Measurements from ENCODE around the gene GJC1. TPM values are rescaled to one million over a fixed set of nuclear protein-coding genes. Genes with fewer than 3 reads are reported as not detected.

Gene GJC1
- total and polyA plus RNA-seq, 9 donors = 19.3 to 35.4 (median 24.1) TPM

- Histone ChIP-seq H3K27me3 (ENCODE audit: control insufficient read depth, insufficient read depth, low read length) (peaks cover 16% of the 10 kb centered on the region), H3K27ac (ENCODE audit: low read length) (peak overlapping the region; percentile 20), H3K4me3 (ENCODE audit: low read length) (peak overlapping the region; percentile 56), H3K9me3 (replicated peaks; ENCODE audit: control insufficient read depth, low read depth, low read length) (no peaks in the 10 kb centered on the region), H3K36me3 (ENCODE audit: control insufficient read depth, insufficient read depth, low read length) (no peaks in the 10 kb centered on the region), H3K4me1 (ENCODE audit: control insufficient read depth, insufficient read depth, low read length) (peaks cover 43% of the 10 kb centered on the region)
- DNase-seq = peak; percentile 86
- 21% methylated on average over 18 of the region's 42 CpGs for WGBS (ENCODE audit: insufficient coverage)
These were observed 55.6 kb downstream of the GJC1 start for GRCh38 chr17:44774271-44775135.

GRCh38 chr17:44773140-44773539, 56.9 kb downstream of the GJC1 start:
- WGBS (ENCODE audit: insufficient coverage) = 66% methylated on average over 5 of the region's 6 CpGs
- Histone ChIP-seq H3K4me1 (ENCODE audit: control insufficient read depth, insufficient read depth, low read length) (peaks cover 36% of the 10 kb centered on the region), H3K27me3 (ENCODE audit: control insufficient read depth, insufficient read depth, low read length) (peaks cover 16% of the 10 kb centered on the region), H3K4me3 (ENCODE audit: low read length) (no peak overlapping the region), H3K36me3 (ENCODE audit: control insufficient read depth, insufficient read depth, low read length) (no peaks in the 10 kb centered on the region), H3K9me3 (replicated peaks; ENCODE audit: control insufficient read depth, low read depth, low read length) (no peaks in the 10 kb centered on the region), H3K27ac (ENCODE audit: low read length) (no peak overlapping the region)
- no peak for DNase-seq

GRCh38 chr17:44772308-44773045, 57.6 kb downstream of the GJC1 start:
- DNase-seq = no peak
- Histone ChIP-seq H3K27me3 (ENCODE audit: control insufficient read depth, insufficient read depth, low read length) (peaks cover 12% of the 10 kb centered on the region), H3K27ac (ENCODE audit: low read length) (no peak overlapping the region), H3K4me1 (ENCODE audit: control insufficient read depth, insufficient read depth, low read length) (peaks cover 36% of the 10 kb centered on the region), H3K9me3 (replicated peaks; ENCODE audit: control insufficient read depth, low read depth, low read length) (no peaks in the 10 kb centered on the region), H3K36me3 (ENCODE audit: control insufficient read depth, insufficient read depth, low read length) (no peaks in the 10 kb centered on the region), H3K4me3 (ENCODE audit: low read length) (no peak overlapping the region)
- WGBS (ENCODE audit: insufficient coverage) = 56% methylated on average over 13 of the region's 21 CpGs

GRCh38 chr17:44770166-44770925, 59.7 kb downstream of the GJC1 start:
- 30% methylated on average over 2 of the region's 11 CpGs for WGBS (ENCODE audit: insufficient coverage)
- Histone ChIP-seq H3K27me3 (ENCODE audit: control insufficient read depth, insufficient read depth, low read length) (peaks cover 7% of the 10 kb centered on the region), H3K9me3 (replicated peaks; ENCODE audit: control insufficient read depth, low read depth, low read length) (no peaks in the 10 kb centered on the region), H3K36me3 (ENCODE audit: control insufficient read depth, insufficient read depth, low read length) (no peaks in the 10 kb centered on the region), H3K4me3 (ENCODE audit: low read length) (no peak overlapping the region), H3K27ac (ENCODE audit: low read length) (no peak overlapping the region), H3K4me1 (ENCODE audit: control insufficient read depth, insufficient read depth, low read length) (peaks cover 36% of the 10 kb centered on the region)
- DNase-seq = no peak

- no peaks in the 10 kb centered on the region for H3K36me3 ChIP-seq (ENCODE audit: control insufficient read depth, insufficient read depth, low read length)
- no peaks in the 10 kb centered on the region for H3K9me3 ChIP-seq (replicated peaks; ENCODE audit: control insufficient read depth, low read depth, low read length)
- H3K4me1 ChIP-seq (ENCODE audit: control insufficient read depth, insufficient read depth, low read length) = peaks cover 29% of the 10 kb centered on the region
- no peak overlapping the region for H3K27ac ChIP-seq (ENCODE audit: low read length)
- H3K27me3 ChIP-seq (ENCODE audit: control insufficient read depth, insufficient read depth, low read length) = peaks cover 7% of the 10 kb centered on the region
- H3K4me3 ChIP-seq (ENCODE audit: low read length) = no peak overlapping the region
- no peak for DNase-seq
- WGBS (ENCODE audit: insufficient coverage) = no CpG with 5 or more reads among the region's 15 CpGs
These were observed 60.4 kb downstream of the GJC1 start for GRCh38 chr17:44769647-44770084.

GRCh38 chr17:44769230-44769629, 60.9 kb downstream of the GJC1 start:
- no peak overlapping the region for H3K27ac ChIP-seq (ENCODE audit: low read length)
- H3K4me1 ChIP-seq (ENCODE audit: control insufficient read depth, insufficient read depth, low read length) = peaks cover 26% of the 10 kb centered on the region
- H3K9me3 ChIP-seq (replicated peaks; ENCODE audit: control insufficient read depth, low read depth, low read length) = no peaks in the 10 kb centered on the region
- no peaks in the 10 kb centered on the region for H3K36me3 ChIP-seq (ENCODE audit: control insufficient read depth, insufficient read depth, low read length)
- no CpG with 5 or more reads among the region's 6 CpGs for WGBS (ENCODE audit: insufficient coverage)
- peaks cover 2% of the 10 kb centered on the region for H3K27me3 ChIP-seq (ENCODE audit: control insufficient read depth, insufficient read depth, low read length)
- peak; percentile 0 for DNase-seq
- H3K4me3 ChIP-seq (ENCODE audit: low read length) = no peak overlapping the region

GRCh38 chr17:44768505-44769142, 61.5 kb downstream of the GJC1 start:
- Histone ChIP-seq H3K27me3 (ENCODE audit: control insufficient read depth, insufficient read depth, low read length) (no peaks in the 10 kb centered on the region), H3K27ac (ENCODE audit: low read length) (no peak overlapping the region), H3K4me1 (ENCODE audit: control insufficient read depth, insufficient read depth, low read length) (peaks cover 26% of the 10 kb centered on the region), H3K4me3 (ENCODE audit: low read length) (no peak overlapping the region), H3K36me3 (ENCODE audit: control insufficient read depth, insufficient read depth, low read length) (no peaks in the 10 kb centered on the region), H3K9me3 (replicated peaks; ENCODE audit: control insufficient read depth, low read depth, low read length) (no peaks in the 10 kb centered on the region)
- WGBS (ENCODE audit: insufficient coverage) = 74% methylated on average over 8 of the region's 11 CpGs
- DNase-seq = no peak

- Histone ChIP-seq H3K27ac (ENCODE audit: low read length) (no peak overlapping the region), H3K4me3 (ENCODE audit: low read length) (no peak overlapping the region), H3K4me1 (ENCODE audit: control insufficient read depth, insufficient read depth, low read length) (peaks cover 22% of the 10 kb centered on the region), H3K9me3 (replicated peaks; ENCODE audit: control insufficient read depth, low read depth, low read length) (no peaks in the 10 kb centered on the region), H3K27me3 (ENCODE audit: control insufficient read depth, insufficient read depth, low read length) (peaks cover 3% of the 10 kb centered on the region), H3K36me3 (ENCODE audit: control insufficient read depth, insufficient read depth, low read length) (no peaks in the 10 kb centered on the region)
- WGBS (ENCODE audit: insufficient coverage) = 74% methylated on average over 2 of the region's 4 CpGs
- no peak for DNase-seq
These were observed 62.6 kb downstream of the GJC1 start for GRCh38 chr17:44767493-44767892.

- Histone ChIP-seq H3K27me3 (ENCODE audit: control insufficient read depth, insufficient read depth, low read length) (peaks cover 5% of the 10 kb centered on the region), H3K36me3 (ENCODE audit: control insufficient read depth, insufficient read depth, low read length) (no peaks in the 10 kb centered on the region), H3K4me1 (ENCODE audit: control insufficient read depth, insufficient read depth, low read length) (peaks cover 17% of the 10 kb centered on the region), H3K4me3 (ENCODE audit: low read length) (no peak overlapping the region), H3K27ac (ENCODE audit: low read length) (no peak overlapping the region), H3K9me3 (replicated peaks; ENCODE audit: control insufficient read depth, low read depth, low read length) (no peaks in the 10 kb centered on the region)
- DNase-seq = no peak
- 28% methylated on average over 6 of the region's 8 CpGs for WGBS (ENCODE audit: insufficient coverage)
These were observed 63.6 kb downstream of the GJC1 start for GRCh38 chr17:44766409-44767038.
